Measurements from ENCODE around the gene FOXL2NB. TPM values are rescaled to one million over a fixed set of nuclear protein-coding genes. Genes with fewer than 3 reads are reported as not detected.
"Not testable (repeated sequence)": the region's sequence is repeated elsewhere in the genome, so short reads cannot be mapped to it uniquely, and the experiment has no call there.

FOXL2NB gene
- total RNA-seq, 3 donors from 2014 or later = not detected

DNA sequence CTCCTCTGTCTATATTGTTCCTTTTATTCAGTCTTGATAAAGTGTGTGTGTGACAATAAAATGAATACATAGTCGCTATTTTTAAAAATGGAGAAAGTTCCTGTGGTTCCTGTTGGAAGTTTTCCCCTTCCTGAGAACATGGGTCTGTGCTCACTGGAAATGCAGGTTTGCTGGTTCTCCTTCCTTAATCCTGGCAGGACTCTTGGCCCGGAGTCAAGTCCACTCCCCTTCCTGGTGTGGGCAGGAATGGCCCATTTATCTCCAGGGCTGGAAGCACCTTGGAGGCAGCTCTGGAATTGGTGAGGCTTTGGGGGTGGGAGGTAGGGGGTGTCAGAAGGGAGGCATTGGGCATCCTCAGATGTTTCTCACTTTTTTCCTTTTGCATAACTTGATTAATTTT, 30.2 kb upstream of the FOXL2NB start:
- H3K9me3 Mint-ChIP-seq = no peaks in the 10 kb centered on the region
- no peak for ATAC-seq
- H3K27me3 Mint-ChIP-seq (ENCODE audit: low read depth) = peaks cover 6% of the 10 kb centered on the region
- H3K4me3 Mint-ChIP-seq = no peak overlapping the region
- peaks cover 5% of the 10 kb centered on the region for H3K4me1 Mint-ChIP-seq (ENCODE audit: low read depth)
- DNase-seq = no peak
- H3K36me3 Mint-ChIP-seq (ENCODE audit: insufficient read depth) = no peaks in the 10 kb centered on the region

GRCh38 chr3:138919325-138919724, 27.7 kb upstream of the FOXL2NB start:
- DNase-seq (no peak), ATAC-seq (no peak)
- H3K36me3 Mint-ChIP-seq (ENCODE audit: insufficient read depth) = no peaks in the 10 kb centered on the region
- H3K4me3 Mint-ChIP-seq = no peak overlapping the region
- no peaks in the 10 kb centered on the region for H3K9me3 Mint-ChIP-seq
- peaks cover 9% of the 10 kb centered on the region for H3K27me3 Mint-ChIP-seq (ENCODE audit: low read depth)
- H3K4me1 Mint-ChIP-seq (ENCODE audit: low read depth) = peaks cover 5% of the 10 kb centered on the region

DNA sequence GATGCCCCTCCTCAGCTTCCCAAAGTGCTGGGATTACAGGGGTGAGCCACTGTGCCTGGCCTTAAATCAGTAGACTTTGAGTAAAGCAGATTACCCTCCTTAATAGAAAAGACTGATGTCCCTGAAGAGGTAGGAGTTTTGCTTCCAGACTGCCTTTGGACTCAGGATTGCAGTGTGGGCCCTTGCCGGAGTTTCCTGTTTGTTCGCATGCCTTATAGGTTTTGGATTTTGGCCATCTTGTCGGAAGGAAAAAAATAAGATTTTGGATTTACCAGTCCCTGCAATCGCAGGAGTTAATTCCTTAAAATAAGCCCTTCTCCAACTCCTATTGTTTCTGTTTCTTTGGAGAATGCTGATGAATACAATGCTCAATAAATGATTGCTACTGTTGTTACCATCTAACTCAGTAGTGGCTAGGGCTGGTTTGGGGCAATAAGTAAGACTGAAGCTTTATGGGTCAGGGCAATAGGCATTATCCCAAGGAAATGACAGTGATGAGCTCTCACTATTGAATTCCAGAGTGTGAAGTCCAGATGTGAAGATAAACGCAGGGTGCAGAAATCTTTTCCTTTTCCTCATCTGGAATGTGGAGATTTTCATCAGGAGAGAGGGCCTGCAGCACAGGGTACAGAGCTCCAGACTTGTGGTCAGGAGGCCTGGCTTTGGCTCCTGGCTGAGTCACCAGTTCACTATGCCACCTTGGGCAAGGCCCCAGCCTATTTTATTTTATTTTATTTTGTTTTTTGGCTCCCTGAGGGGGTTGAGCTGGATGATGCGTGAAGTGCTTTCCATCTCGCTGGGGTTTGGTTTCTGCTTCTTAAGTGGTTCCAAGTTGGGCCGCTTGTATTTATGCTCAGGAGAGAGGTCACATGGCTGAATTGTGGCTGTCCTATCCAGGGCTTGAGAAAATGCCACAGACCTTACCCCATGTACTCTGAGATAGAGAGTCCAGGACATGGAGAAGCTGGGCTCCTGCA, 25.4 kb upstream of the FOXL2NB start:
- Mint-ChIP-seq H3K4me3 (no peak overlapping the region), H3K27me3 (ENCODE audit: low read depth) (peaks cover 15% of the 10 kb centered on the region), H3K4me1 (ENCODE audit: low read depth) (no peaks in the 10 kb centered on the region), H3K9me3 (no peaks in the 10 kb centered on the region), H3K36me3 (ENCODE audit: insufficient read depth) (no peaks in the 10 kb centered on the region)
- ATAC-seq (no peak), DNase-seq (no peak)

DNA sequence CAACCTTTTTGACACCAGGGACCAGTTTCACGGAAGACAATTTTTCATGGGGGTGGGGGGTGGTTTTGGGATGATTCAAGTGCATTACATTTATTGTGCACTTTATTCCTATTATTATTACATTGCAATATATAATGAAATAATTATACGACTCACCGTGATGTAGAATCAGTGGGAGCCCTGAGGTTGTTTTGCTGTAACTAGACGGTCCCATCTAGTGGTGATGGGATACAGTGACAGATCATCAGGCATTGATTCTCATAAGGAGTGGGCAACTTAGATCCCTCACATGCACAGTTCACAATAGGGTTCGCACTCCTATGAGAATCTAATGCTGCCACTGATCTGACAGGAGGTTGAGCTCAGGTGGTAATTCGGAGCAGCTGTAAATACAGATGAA, 24.6 kb upstream of the FOXL2NB start:
- ATAC-seq; H3K4me3 Mint-ChIP-seq; H3K9me3 Mint-ChIP-seq; DNase-seq; H3K4me1 Mint-ChIP-seq (ENCODE audit: low read depth); H3K36me3 Mint-ChIP-seq (ENCODE audit: insufficient read depth): not testable (repeated sequence)
- H3K27me3 Mint-ChIP-seq (ENCODE audit: low read depth) = peaks cover 15% of the 10 kb centered on the region

- ATAC-seq (peak; percentile 94), DNase-seq (peak; percentile 82)
- Mint-ChIP-seq H3K9me3 (no peaks in the 10 kb centered on the region), H3K27me3 (ENCODE audit: low read depth) (peaks cover 16% of the 10 kb centered on the region), H3K36me3 (ENCODE audit: insufficient read depth) (no peaks in the 10 kb centered on the region), H3K4me3 (no peak overlapping the region), H3K4me1 (ENCODE audit: low read depth) (no peaks in the 10 kb centered on the region)
These were observed 23.5 kb upstream of the FOXL2NB start for GRCh38 chr3:138923531-138923994.

DNA sequence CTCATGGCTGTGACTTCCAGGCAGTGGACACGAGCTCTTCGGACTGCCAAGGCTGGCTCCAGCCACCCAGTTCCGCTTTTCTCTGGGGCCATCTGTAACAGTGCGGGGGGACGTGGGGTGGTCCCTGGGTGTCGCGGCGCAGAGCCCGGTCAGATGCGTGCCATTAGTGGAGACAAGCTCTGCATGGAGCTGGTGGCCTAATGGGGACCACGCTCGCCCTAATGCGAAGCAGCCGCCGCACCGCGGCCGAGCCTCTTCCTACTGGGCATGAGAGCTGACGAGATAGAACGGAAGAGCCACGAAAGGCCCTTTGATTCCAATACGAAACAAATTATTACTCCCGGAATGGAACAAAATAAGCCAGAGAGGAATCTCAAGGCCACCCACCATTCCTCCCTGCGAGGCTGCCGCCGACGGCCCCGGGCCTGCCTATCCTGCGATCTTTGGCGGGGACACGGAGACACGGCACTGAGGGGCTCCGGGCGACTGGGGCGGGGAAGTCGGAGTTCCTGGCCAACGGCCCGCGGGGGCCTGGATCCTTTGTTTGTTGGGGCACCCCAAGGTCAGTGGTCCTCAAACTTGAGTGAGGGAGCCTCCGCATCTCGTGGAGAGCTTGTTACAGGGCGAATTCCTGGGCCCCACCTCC, 18.2 kb upstream of the FOXL2NB start:
- Mint-ChIP-seq H3K4me1 (ENCODE audit: low read depth) (no peaks in the 10 kb centered on the region), H3K9me3 (no peaks in the 10 kb centered on the region), H3K36me3 (ENCODE audit: insufficient read depth) (no peaks in the 10 kb centered on the region), H3K27me3 (ENCODE audit: low read depth) (peaks cover 30% of the 10 kb centered on the region), H3K4me3 (no peak overlapping the region)
- no peak for DNase-seq
- no peak for ATAC-seq

DNA sequence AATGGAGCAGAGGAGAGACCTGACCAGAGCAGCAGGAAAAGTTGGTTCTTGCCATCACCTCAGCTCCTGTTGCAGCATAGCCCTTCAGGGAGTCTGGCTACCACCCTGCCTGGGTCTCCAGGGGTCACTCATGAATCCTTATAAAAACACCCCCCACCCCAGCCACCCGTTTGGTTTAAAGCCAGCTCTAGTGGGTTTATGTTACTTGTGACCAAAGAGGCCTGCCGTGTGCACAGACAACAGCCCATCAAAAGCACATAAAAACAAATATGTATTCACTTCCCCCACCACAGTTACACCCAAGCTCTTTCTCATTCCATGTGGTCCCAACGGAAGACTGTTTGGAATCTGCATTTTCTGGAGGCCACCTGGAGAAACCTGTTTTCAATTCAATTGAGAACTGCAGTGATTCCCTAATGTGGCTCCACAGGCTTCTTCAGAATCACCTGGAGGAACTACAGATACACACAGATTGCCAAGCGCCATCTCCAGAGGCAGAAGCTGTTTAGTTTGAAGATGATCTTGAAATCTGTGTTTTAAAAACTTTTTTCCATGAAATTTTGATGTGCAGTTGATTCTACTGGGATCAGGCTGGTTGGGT, 13.8 kb upstream of the FOXL2NB start:
- DNase-seq (no peak), ATAC-seq (no peak)
- H3K9me3 Mint-ChIP-seq = no peaks in the 10 kb centered on the region
- H3K4me1 Mint-ChIP-seq (ENCODE audit: low read depth) = peaks cover 21% of the 10 kb centered on the region
- no peak overlapping the region for H3K4me3 Mint-ChIP-seq
- H3K36me3 Mint-ChIP-seq (ENCODE audit: insufficient read depth) = no peaks in the 10 kb centered on the region
- H3K27me3 Mint-ChIP-seq (ENCODE audit: low read depth) = peaks cover 60% of the 10 kb centered on the region

- Mint-ChIP-seq H3K36me3 (ENCODE audit: insufficient read depth) (no peaks in the 10 kb centered on the region), H3K4me1 (ENCODE audit: low read depth) (peaks cover 29% of the 10 kb centered on the region), H3K9me3 (no peaks in the 10 kb centered on the region), H3K4me3 (no peak overlapping the region), H3K27me3 (ENCODE audit: low read depth) (peaks cover 65% of the 10 kb centered on the region)
- no peak for DNase-seq
- no peak for ATAC-seq
These were observed 12.9 kb upstream of the FOXL2NB start for GRCh38 chr3:138933981-138934691.

DNA sequence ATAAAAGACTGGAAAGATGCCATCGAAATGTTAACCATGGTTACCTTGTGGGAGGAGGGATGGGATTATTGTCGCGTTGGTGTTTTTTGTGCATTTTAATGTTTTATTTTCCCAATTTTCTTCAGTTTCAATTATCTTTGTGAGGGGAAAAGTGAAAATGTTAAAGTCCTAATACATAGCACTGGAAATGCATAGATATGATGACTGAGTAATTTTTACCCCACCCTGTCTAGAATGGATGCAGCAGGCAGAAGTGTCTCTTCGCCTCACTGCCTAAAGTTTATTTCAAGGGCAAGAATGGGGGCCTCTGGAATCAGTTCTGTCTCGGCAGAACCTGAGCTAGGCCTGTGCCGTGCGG, 11.5 kb upstream of the FOXL2NB start:
- no peak for ATAC-seq
- Mint-ChIP-seq H3K36me3 (ENCODE audit: insufficient read depth) (no peaks in the 10 kb centered on the region), H3K9me3 (no peaks in the 10 kb centered on the region), H3K4me3 (peak overlapping the region; percentile 67), H3K4me1 (ENCODE audit: low read depth) (peaks cover 35% of the 10 kb centered on the region), H3K27me3 (ENCODE audit: low read depth) (peaks cover 76% of the 10 kb centered on the region)
- no peak for DNase-seq

DNA sequence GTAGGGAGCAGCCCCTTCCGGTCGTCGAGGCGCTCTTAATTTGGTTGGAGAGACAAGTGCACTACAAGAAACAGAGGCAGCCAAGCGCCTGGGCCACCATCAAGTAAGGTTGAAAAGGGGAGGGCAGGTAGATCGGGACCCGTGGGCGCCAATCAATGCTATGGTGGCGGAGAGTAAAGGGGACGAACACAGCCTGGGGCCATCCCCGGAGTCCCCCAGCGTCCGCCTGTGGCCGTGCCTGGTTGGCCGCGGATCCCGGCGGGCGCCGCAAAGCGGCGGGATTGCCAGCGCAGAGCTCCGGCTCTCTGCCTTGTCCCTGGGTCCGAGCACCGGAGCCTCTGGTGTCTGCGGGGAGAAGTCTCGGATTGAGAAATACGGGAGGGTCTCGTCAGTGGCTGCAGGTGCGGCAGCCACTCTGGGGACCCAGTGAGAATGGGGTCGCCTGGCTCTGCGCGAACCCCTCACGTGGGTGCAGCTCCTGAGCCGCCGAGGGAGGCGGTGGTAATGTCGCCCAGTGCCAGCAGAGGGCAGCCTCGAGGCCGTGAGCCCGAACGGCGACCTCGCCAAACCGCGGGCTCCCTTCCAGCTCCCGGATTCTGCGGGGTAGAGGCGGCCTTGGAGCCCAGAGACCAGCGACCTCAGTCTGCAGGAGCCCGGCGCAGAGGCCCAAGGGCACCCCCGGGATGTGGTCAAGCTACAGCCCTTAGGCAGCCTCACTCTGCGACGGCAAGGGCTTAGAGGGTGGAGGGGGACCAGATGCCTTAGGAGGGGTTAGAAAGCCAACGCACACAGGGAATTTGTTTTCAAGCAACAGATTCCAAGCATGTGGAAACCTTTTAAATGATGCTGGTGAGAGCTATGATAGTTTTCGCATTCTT, 10.9 kb upstream of the FOXL2NB start:
- Mint-ChIP-seq H3K4me1 (ENCODE audit: low read depth) (peaks cover 35% of the 10 kb centered on the region), H3K36me3 (ENCODE audit: insufficient read depth) (no peaks in the 10 kb centered on the region), H3K4me3 (peak overlapping the region; percentile 67), H3K9me3 (no peaks in the 10 kb centered on the region), H3K27me3 (ENCODE audit: low read depth) (peaks cover 80% of the 10 kb centered on the region)
- DNase-seq (peak; percentile 69), ATAC-seq (peak; percentile 78)

GRCh38 chr3:138936741-138937689, 10.0 kb upstream of the FOXL2NB start:
- Mint-ChIP-seq H3K9me3 (no peaks in the 10 kb centered on the region), H3K4me1 (ENCODE audit: low read depth) (peaks cover 35% of the 10 kb centered on the region), H3K36me3 (ENCODE audit: insufficient read depth) (no peaks in the 10 kb centered on the region), H3K27me3 (ENCODE audit: low read depth) (peaks cover 88% of the 10 kb centered on the region), H3K4me3 (peak overlapping the region; percentile 67)
- ATAC-seq (no peak), DNase-seq (no peak)

DNA sequence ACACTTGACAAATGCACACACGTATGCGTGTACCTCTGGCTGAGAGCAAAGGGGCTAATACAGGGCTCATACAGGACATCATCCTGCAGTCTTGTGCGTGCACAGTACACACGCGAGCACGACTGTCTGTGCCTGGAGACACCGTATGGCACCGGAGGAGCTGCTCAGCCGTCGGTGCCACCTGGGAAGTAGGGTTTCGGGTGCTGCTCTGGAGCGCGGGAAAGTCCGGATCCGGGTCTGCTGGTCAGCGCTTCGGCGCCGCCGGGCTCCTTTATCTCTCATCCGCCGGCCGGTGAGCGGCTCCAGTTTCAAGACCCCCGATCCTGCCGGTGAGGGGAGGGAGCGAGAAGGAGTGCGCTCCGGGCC, 9.3 kb upstream of the FOXL2NB start:
- H3K4me3 Mint-ChIP-seq = peak overlapping the region; percentile 8
- no peak for DNase-seq
- no peaks in the 10 kb centered on the region for H3K9me3 Mint-ChIP-seq
- ATAC-seq = peak in 1 of 2 donors; percentile 8
- no peaks in the 10 kb centered on the region for H3K36me3 Mint-ChIP-seq (ENCODE audit: insufficient read depth)
- H3K4me1 Mint-ChIP-seq (ENCODE audit: low read depth) = peaks cover 35% of the 10 kb centered on the region
- H3K27me3 Mint-ChIP-seq (ENCODE audit: low read depth) = peaks cover 90% of the 10 kb centered on the region

Data from activated T-cell treated with anti-CD3 and anti-CD28 coated beads, Interleukin-2, amount 50 U/mL, for 4 hours (primary cell).